Eye (tissue), 1 donor: ENCODE results near the gene TLE7.

Source experiments
- DNase-seq: peaks from one replicate; pipeline ENCODE4 v3.0.0-alpha.2; 2015

The TLE7 gene

GRCh38 chr16:71442051-71442440 lies at the start of gene TLE7:
Gene TLE7, minus strand, starts transcription at chr16:71442054. Its CDS starts 8,730 bp downstream, at chr16:71433324.
- no peak for DNase-seq

- no peak for DNase-seq
Observed at GRCh38 chr16:71491054-71491453, 49.2 kb upstream of the TLE7 start.

GRCh38 chr16:71490361-71490760 lies 48.5 kb upstream of the TLE7 start:
- DNase-seq, result no peak

GRCh38 chr16:71489122-71489521 lies 47.3 kb upstream of the TLE7 start, which contains the start of gene ZNF19:
Gene ZNF19, minus strand, starts transcription at chr16:71489324. Its CDS starts 7,210 bp downstream, at chr16:71482114.
- DNase-seq, result no peak

- peak; percentile 97 for DNase-seq
Observed at GRCh38 chr16:71484006-71484893, 42.4 kb upstream of the TLE7 start.

GRCh38 chr16:71482569-71482968 lies 40.7 kb upstream of the TLE7 start:
- DNase-seq, result no peak

GRCh38 chr16:71480956-71481355 lies 39.1 kb upstream of the TLE7 start:
- no peak for DNase-seq

GRCh38 chr16:71479420-71479819 lies 37.6 kb upstream of the TLE7 start:
- peak; percentile 15 for DNase-seq

- no peak for DNase-seq
Observed at GRCh38 chr16:71476457-71477124, 34.7 kb upstream of the TLE7 start.

- DNase-seq, result no peak
Observed at GRCh38 chr16:71474864-71475263, 33.0 kb upstream of the TLE7 start.

- no peak for DNase-seq
Observed at GRCh38 chr16:71473891-71474290, 32.0 kb upstream of the TLE7 start.

GRCh38 chr16:71472931-71473330 lies 31.1 kb upstream of the TLE7 start:
- no peak for DNase-seq

GRCh38 chr16:71472051-71472450 lies 30.2 kb upstream of the TLE7 start:
- DNase-seq, result no peak

GRCh38 chr16:71467810-71468209 lies 26.0 kb upstream of the TLE7 start:
- peak; percentile 69 for DNase-seq

- DNase-seq, result no peak
Observed at GRCh38 chr16:71464231-71464630, 22.4 kb upstream of the TLE7 start.

GRCh38 chr16:71461686-71462648 lies 20.1 kb upstream of the TLE7 start, which contains the start of gene ZNF23:
Gene ZNF23, minus strand, starts transcription at chr16:71462247. Its CDS starts 5,451 bp downstream, at chr16:71456796.
- peak; percentile 93 for DNase-seq

GRCh38 chr16:71460941-71461340 lies 19.1 kb upstream of the TLE7 start:
- no peak for DNase-seq

- DNase-seq, result no peak
Observed at GRCh38 chr16:71460236-71460635, 18.4 kb upstream of the TLE7 start.

GRCh38 chr16:71459510-71459909 lies 17.7 kb upstream of the TLE7 start:
- DNase-seq, result no peak

- no peak for DNase-seq
Observed at GRCh38 chr16:71456801-71457200, 14.9 kb upstream of the TLE7 start.

GRCh38 chr16:71453036-71453435 lies 11.2 kb upstream of the TLE7 start:
- no peak for DNase-seq

GRCh38 chr16:71449020-71449419 lies 7.2 kb upstream of the TLE7 start:
- DNase-seq, result no peak
